Suprapubic skin (tissue), 4 donors: ENCODE measurements around the gene ZSCAN30. TPM values are rescaled to one million over a fixed set of nuclear protein-coding genes. Genes with fewer than 3 reads are reported as not detected.
A peak's percentile ranks its signal among the peaks of the same experiment; 100 is the strongest.

Experiments used
- DNase-seq, 2 donors: peaks; one replicate each; pipeline ENCODE4 v3.0.0-alpha.2; 2019; ENCODE audit warnings: low spot score in 2 of 2
- H3K27ac ChIP-seq: fragments of 200-600 bp; sonication (generic); one replicate; pipeline ENCODE4 v1.5.1; 2019
- H3K27me3 ChIP-seq: fragments of 200-600 bp; sonication (generic); one replicate; pipeline ENCODE4 v1.5.1; 2019
- H3K36me3 ChIP-seq: fragments of 200-600 bp; sonication (generic); one replicate; pipeline ENCODE4 v1.5.1; 2019
- H3K4me1 ChIP-seq: fragments of 200-600 bp; sonication (generic); one replicate; pipeline ENCODE4 v1.5.1; 2019
- H3K4me3 ChIP-seq: fragments of 200-600 bp; sonication (generic); one replicate; pipeline ENCODE4 v1.5.1; 2019; ENCODE audit warnings: mild to moderate bottlenecking
- H3K9me3 ChIP-seq: fragments of 200-600 bp; sonication (generic); one replicate; pipeline ENCODE4 v1.5.1; 2019
- EP300 ChIP-seq: sonication (generic); formaldehyde crosslinking; IDR thresholded peaks from one replicate; pipeline ENCODE4 v1.6.1; 2017; ENCODE audit warnings: antibody characterized with exemption
- POLR2A ChIP-seq, 2 donors: fragments of 450-650 bp; IDR thresholded peaks; one replicate each; pipeline ENCODE4 v1.6.1; 2017; ENCODE audit warnings: antibody characterized with exemption in 2 of 2, mild to moderate bottlenecking in 2 of 2, moderate library complexity in 2 of 2
- POLR2AphosphoS5 ChIP-seq, 3 donors: sonication (generic); formaldehyde crosslinking; IDR thresholded peaks; one replicate each; pipeline ENCODE4 v1.6.1; 2017; ENCODE audit warnings: antibody characterized with exemption in 3 of 3
- WGBS: methylation state at CpG from one replicate; pipeline ENCODE4 v1.1.5; 2018; 5-methylcytosine and 5-hydroxymethylcytosine counted together
- total RNA-seq, 4 donors: library from RNA; depleted of rRNA; stranded (reverse); fragments of >200 nt; gene quantifications; one replicate each; pipeline ENCODE4 v1.1.0, GENCODE V29; 2016
- TF ChIP-seq, protein P1 (sequence below), 2 donors: fragments of 200-600 bp in 1 of 2; fragments of 450-650 bp in 1 of 2; sonication (generic) in 1 of 2; IDR thresholded peaks; one replicate each; pipeline ENCODE4 v1.5.1; 2016 to 2019; ENCODE audit warnings: antibody characterized with exemption in 2 of 2, mild to moderate bottlenecking in 1 of 2, moderate library complexity in 1 of 2

The ZSCAN30 gene
- total RNA-seq, 4 donors from 2014 or later = 9.6 to 25.2 (median 10.7) TPM

DNA sequence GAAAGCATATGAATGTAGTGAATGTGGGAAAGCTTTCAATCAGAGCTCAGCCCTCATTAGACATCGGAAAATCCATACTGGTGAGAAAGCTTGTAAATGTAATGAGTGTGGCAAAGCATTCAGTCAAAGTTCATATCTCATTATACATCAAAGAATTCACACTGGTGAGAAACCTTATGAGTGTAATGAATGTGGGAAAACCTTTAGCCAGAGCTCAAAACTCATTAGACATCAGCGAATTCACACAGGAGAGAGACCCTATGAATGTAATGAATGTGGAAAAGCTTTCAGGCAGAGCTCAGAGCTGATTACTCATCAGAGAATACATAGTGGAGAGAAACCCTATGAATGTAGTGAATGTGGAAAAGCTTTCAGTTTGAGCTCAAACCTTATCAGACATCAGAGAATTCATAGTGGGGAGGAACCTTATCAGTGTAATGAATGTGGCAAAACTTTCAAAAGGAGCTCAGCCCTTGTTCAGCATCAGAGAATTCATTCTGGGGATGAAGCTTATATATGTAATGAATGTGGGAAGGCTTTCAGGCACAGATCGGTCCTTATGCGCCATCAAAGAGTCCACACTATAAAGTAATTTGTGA, 44.2 kb downstream of the ZSCAN30 start:
- no peaks in the 10 kb centered on the region for H3K27me3 ChIP-seq
- H3K27ac ChIP-seq = no peak overlapping the region
- H3K9me3 ChIP-seq = no peaks in the 10 kb centered on the region
- DNase-seq = no peak
- H3K36me3 ChIP-seq = peaks cover 72% of the 10 kb centered on the region
- H3K4me1 ChIP-seq = peaks cover 15% of the 10 kb centered on the region
- WGBS = 97% methylated on average over 4 of the region's 4 CpGs
- TF ChIP-seq POLR2AphosphoS5 (IDR thresholded peaks at IDR 0.05) (no peak), EP300 (no peak), POLR2A (IDR thresholded peaks at IDR 0.05) (no peak)
- TF ChIP-seq, protein P1, sequence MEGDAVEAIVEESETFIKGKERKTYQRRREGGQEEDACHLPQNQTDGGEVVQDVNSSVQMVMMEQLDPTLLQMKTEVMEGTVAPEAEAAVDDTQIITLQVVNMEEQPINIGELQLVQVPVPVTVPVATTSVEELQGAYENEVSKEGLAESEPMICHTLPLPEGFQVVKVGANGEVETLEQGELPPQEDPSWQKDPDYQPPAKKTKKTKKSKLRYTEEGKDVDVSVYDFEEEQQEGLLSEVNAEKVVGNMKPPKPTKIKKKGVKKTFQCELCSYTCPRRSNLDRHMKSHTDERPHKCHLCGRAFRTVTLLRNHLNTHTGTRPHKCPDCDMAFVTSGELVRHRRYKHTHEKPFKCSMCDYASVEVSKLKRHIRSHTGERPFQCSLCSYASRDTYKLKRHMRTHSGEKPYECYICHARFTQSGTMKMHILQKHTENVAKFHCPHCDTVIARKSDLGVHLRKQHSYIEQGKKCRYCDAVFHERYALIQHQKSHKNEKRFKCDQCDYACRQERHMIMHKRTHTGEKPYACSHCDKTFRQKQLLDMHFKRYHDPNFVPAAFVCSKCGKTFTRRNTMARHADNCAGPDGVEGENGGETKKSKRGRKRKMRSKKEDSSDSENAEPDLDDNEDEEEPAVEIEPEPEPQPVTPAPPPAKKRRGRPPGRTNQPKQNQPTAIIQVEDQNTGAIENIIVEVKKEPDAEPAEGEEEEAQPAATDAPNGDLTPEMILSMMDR (IDR thresholded peaks at IDR 0.05) = no peak
- H3K4me3 ChIP-seq = no peak overlapping the region

DNA sequence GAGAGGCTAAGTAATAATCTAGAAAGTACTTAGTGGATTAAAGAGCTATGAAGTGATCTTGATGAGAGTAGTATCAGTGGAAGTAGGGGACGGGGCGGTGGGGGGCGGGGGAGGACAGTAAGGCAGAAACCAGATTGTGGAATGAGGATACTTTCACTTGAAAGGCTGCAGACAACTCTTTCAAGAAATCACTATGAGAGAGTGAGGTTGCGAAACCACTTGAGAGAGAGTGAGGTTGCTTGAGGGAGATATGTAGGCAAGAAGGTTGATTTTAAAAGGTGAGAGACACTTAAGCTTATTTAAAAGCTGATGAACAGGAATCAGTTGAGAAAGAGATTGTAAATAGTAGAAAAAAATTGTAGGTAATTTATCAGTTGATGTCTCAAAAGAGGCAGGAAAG, 45.4 kb downstream of the ZSCAN30 start:
- TF ChIP-seq EP300 (no peak), POLR2A (IDR thresholded peaks at IDR 0.05) (no peak), POLR2AphosphoS5 (IDR thresholded peaks at IDR 0.05) (no peak)
- TF ChIP-seq, protein P1 (IDR thresholded peaks at IDR 0.05) = no peak
- H3K4me1 ChIP-seq = peaks cover 19% of the 10 kb centered on the region
- 98% methylated on average over 4 of the region's 4 CpGs for WGBS
- DNase-seq = no peak
- no peaks in the 10 kb centered on the region for H3K27me3 ChIP-seq
- H3K27ac ChIP-seq = no peak overlapping the region
- H3K9me3 ChIP-seq = no peaks in the 10 kb centered on the region
- no peak overlapping the region for H3K4me3 ChIP-seq
- peaks cover 67% of the 10 kb centered on the region for H3K36me3 ChIP-seq

DNA sequence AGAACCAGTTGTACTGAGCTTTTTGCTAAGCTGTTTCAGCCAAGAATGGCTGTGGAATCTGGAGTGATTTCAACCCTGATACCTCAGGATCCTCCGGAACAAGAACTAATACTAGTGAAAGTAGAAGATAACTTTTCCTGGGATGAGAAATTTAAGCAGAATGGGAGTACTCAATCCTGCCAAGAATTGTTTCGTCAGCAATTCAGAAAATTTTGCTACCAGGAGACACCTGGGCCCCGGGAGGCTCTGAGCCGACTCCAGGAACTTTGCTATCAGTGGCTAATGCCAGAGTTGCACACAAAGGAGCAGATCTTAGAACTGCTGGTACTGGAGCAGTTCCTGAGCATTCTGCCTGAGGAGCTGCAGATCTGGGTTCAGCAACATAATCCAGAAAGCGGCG, 47.6 kb downstream of the ZSCAN30 start:
- Histone ChIP-seq H3K4me3 (no peak overlapping the region), H3K36me3 (peaks cover 49% of the 10 kb centered on the region), H3K27me3 (no peaks in the 10 kb centered on the region), H3K9me3 (no peaks in the 10 kb centered on the region), H3K4me1 (peaks cover 19% of the 10 kb centered on the region), H3K27ac (no peak overlapping the region)
- TF ChIP-seq, protein P1 (IDR thresholded peaks at IDR 0.05) = no peak
- TF ChIP-seq POLR2A (IDR thresholded peaks at IDR 0.05) (no peak), EP300 (no peak), POLR2AphosphoS5 (IDR thresholded peaks at IDR 0.05) (no peak)
- whole genome bisulfite sequencing = 91% methylated on average over 6 of the region's 6 CpGs
- no peak for DNase-seq

DNA sequence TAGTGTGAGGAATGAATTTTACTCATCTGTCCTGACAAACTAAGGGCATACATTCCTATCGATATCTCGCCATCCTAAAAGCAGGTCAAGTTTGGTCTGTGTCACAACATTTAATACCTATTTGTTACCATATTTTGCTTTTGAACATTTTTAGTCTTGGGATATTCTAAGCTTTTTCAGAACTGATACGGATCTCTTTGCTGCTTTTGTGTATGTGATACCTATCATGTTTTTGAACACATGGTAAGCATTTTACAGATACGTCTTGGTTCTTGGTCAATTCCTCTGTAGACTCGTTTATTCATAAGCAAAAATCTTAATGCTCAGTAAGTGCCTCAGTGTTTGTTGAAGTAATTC, 48.6 kb downstream of the ZSCAN30 start:
- peak overlapping the region; percentile 82 for H3K4me3 ChIP-seq
- H3K4me1 ChIP-seq = peaks cover 15% of the 10 kb centered on the region
- H3K36me3 ChIP-seq = peaks cover 39% of the 10 kb centered on the region
- H3K27ac ChIP-seq = peak overlapping the region; percentile 96
- no peaks in the 10 kb centered on the region for H3K9me3 ChIP-seq
- no peak for TF ChIP-seq POLR2AphosphoS5 (IDR thresholded peaks at IDR 0.05)
- no peak for TF ChIP-seq EP300
- no peak for TF ChIP-seq POLR2A (IDR thresholded peaks at IDR 0.05)
- DNase-seq = no peak
- no peaks in the 10 kb centered on the region for H3K27me3 ChIP-seq
- WGBS = 0% methylated on average over 5 of the region's 5 CpGs

DNA sequence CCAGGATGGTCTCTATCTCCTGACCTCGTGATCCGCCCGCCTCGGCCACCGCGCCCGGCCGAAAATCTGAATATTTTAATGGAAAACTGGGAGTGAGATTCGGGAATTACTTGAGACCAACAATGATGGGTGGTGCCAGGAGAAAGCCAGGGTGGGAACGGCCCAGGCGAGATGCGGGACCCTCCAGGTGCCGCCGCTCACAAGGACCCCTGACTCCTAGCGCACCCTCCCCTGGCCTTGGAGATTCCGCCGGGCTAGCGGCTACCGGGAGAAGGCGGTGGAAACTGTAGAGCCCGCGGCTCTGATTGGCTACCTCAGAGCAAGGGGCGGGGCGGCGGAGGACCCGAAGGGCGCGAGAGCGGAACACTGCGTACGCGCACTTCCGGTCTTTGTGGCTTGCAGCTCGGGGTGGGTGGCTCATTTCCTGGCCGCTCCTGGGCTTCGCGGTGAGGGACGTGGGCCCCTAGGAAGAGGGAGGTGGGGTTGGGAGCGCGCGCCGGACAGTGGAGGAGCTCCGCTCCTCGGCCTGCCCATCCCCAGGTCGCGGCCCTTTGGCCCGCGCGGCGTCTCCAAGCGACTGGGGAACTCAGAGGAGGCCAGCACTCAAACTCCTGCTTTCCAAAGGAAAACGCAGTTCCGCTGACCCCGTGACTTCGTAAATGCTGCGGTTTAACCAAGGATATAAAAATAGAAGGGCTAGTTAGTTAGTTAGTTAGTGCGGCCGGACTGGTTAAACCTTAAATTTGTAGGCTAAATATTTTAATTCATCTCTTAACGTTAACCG, 49.2 kb downstream of the ZSCAN30 start, which contains the start of gene ZNF397:
TSS of gene ZNF397 (plus strand) at position 371 of the 784 bp plus-strand sequence. CDS start 1,437 bp downstream, outside the sequence.
- TF ChIP-seq POLR2AphosphoS5 (IDR thresholded peaks at IDR 0.05) (peak in 2 of 3 donors; percentile 88 to 93), POLR2A (IDR thresholded peaks at IDR 0.05) (peak; percentile 78 to 96)
- TF ChIP-seq, protein P1 (IDR thresholded peaks at IDR 0.05) = no peak
- Histone ChIP-seq H3K4me3 (peak within 1 kb of the TSS; percentile 82), H3K27ac (peak within 1 kb of the TSS; percentile 96), H3K9me3 (no peaks in the 10 kb centered on the region), H3K4me1 (peaks cover 15% of the 10 kb centered on the region), H3K36me3 (peaks cover 34% of the 10 kb centered on the region), H3K27me3 (no peaks in the 10 kb centered on the region)
- DNase-seq = peak; percentile 99
- WGBS = under 1% methylated on average over 32 of the region's 60 CpGs
